ENCODE data around the gene ADK. TPM values are rescaled to one million over a fixed set of nuclear protein-coding genes. Genes with fewer than 3 reads are reported as not detected.
"Not testable (repeated sequence)": the region's sequence is repeated elsewhere in the genome, so short reads cannot be mapped to it uniquely, and the experiment has no call there.

The ADK gene
- total and polyA plus RNA-seq, 2 experiments from 2014 or later = 46.7 to 53.7 TPM

- Histone ChIP-seq H3K36me3 (replicated peaks; ENCODE audit: insufficient read depth, low read depth) (peaks cover 4% of the 10 kb centered on the region), H2AFZ (no peak overlapping the region), H3K9me3 (ENCODE audit: low read depth) (no peaks in the 10 kb centered on the region), H3K4me1 (ENCODE audit: insufficient read depth) (no peaks in the 10 kb centered on the region), H3K27me3 (no peaks in the 10 kb centered on the region), H3K9me2 (replicated peaks; ENCODE audit: insufficient read depth) (no peaks in the 10 kb centered on the region), H3K79me2 (peaks cover 36% of the 10 kb centered on the region), H3K4me3 (no peak overlapping the region), H4K20me1 (ENCODE audit: insufficient read depth, poor library complexity, severe bottlenecking) (no peaks in the 10 kb centered on the region), H3K27ac (no peak overlapping the region), H3K4me2 (no peak overlapping the region)
- no peak for TF ChIP-seq EZH2phosphoT487 (IDR thresholded peaks at IDR 0.05; ENCODE audit: low read depth, severe bottlenecking, unreplicated experiment)
- no peak for TF ChIP-seq EZH2 (IDR thresholded peaks at IDR 0.05; ENCODE audit: borderline replicate concordance)
- TF ChIP-seq CTCF (IDR thresholded peaks at IDR 0.05; ENCODE audit: poor library complexity) = no peak
- DNase-seq (ENCODE audit: low spot score) = no peak
- 95% methylated on average over 5 of the region's 5 CpGs for WGBS (ENCODE audit: low lambda C conversion rate, missing lambda C conversion rate)
These were observed 13.0 kb upstream of the ADK start for GRCh38 chr10:74137992-74138391.

GRCh38 chr10:74138596-74138995 lies 12.4 kb upstream of the ADK start:
- not testable (repeated sequence) for H3K4me1 ChIP-seq (ENCODE audit: insufficient read depth); H2AFZ ChIP-seq; DNase-seq (ENCODE audit: low spot score); H3K27ac ChIP-seq; H3K27me3 ChIP-seq; H3K9me3 ChIP-seq (ENCODE audit: low read depth); H3K4me2 ChIP-seq; H4K20me1 ChIP-seq (ENCODE audit: insufficient read depth, poor library complexity, severe bottlenecking); H3K36me3 ChIP-seq (replicated peaks; ENCODE audit: insufficient read depth, low read depth); H3K9me2 ChIP-seq (replicated peaks; ENCODE audit: insufficient read depth); H3K4me3 ChIP-seq
- 98% methylated on average over 5 of the region's 5 CpGs for WGBS (ENCODE audit: low lambda C conversion rate, missing lambda C conversion rate)
- peaks cover 42% of the 10 kb centered on the region for H3K79me2 ChIP-seq

GRCh38 chr10:74139981-74140380 lies 11.0 kb upstream of the ADK start:
- no peak overlapping the region for H3K4me3 ChIP-seq
- H3K27ac ChIP-seq = no peak overlapping the region
- no peaks in the 10 kb centered on the region for H3K9me2 ChIP-seq (replicated peaks; ENCODE audit: insufficient read depth)
- H2AFZ ChIP-seq = no peak overlapping the region
- no peaks in the 10 kb centered on the region for H3K27me3 ChIP-seq
- H3K36me3 ChIP-seq (replicated peaks; ENCODE audit: insufficient read depth, low read depth) = peaks cover 2% of the 10 kb centered on the region
- DNase-seq (ENCODE audit: low spot score) = no peak
- H3K9me3 ChIP-seq (ENCODE audit: low read depth) = no peaks in the 10 kb centered on the region
- WGBS (ENCODE audit: low lambda C conversion rate, missing lambda C conversion rate) = 98% methylated on average over 17 of the region's 18 CpGs
- no peak for TF ChIP-seq EZH2 (IDR thresholded peaks at IDR 0.05; ENCODE audit: borderline replicate concordance)
- no peak for TF ChIP-seq EZH2phosphoT487 (IDR thresholded peaks at IDR 0.05; ENCODE audit: low read depth, severe bottlenecking, unreplicated experiment)
- no peak for TF ChIP-seq CTCF (IDR thresholded peaks at IDR 0.05; ENCODE audit: poor library complexity)
- no peaks in the 10 kb centered on the region for H3K4me1 ChIP-seq (ENCODE audit: insufficient read depth)
- H3K79me2 ChIP-seq = peaks cover 51% of the 10 kb centered on the region
- H4K20me1 ChIP-seq (ENCODE audit: insufficient read depth, poor library complexity, severe bottlenecking) = no peaks in the 10 kb centered on the region
- H3K4me2 ChIP-seq = no peak overlapping the region

- H3K4me2 ChIP-seq = no peak overlapping the region
- 92% methylated on average over 2 of the region's 2 CpGs for WGBS (ENCODE audit: low lambda C conversion rate, missing lambda C conversion rate)
- no peaks in the 10 kb centered on the region for H3K4me1 ChIP-seq (ENCODE audit: insufficient read depth)
- H3K9me3 ChIP-seq (ENCODE audit: low read depth) = no peaks in the 10 kb centered on the region
- no peak for TF ChIP-seq CTCF (IDR thresholded peaks at IDR 0.05; ENCODE audit: poor library complexity)
- TF ChIP-seq EZH2phosphoT487 (IDR thresholded peaks at IDR 0.05; ENCODE audit: low read depth, severe bottlenecking, unreplicated experiment) = no peak
- no peak for TF ChIP-seq EZH2 (IDR thresholded peaks at IDR 0.05; ENCODE audit: borderline replicate concordance)
- DNase-seq (ENCODE audit: low spot score) = no peak
- H3K36me3 ChIP-seq (replicated peaks; ENCODE audit: insufficient read depth, low read depth) = no peaks in the 10 kb centered on the region
- H3K27me3 ChIP-seq = no peaks in the 10 kb centered on the region
- no peak overlapping the region for H2AFZ ChIP-seq
- H3K4me3 ChIP-seq = no peak overlapping the region
- H3K79me2 ChIP-seq = peaks cover 53% of the 10 kb centered on the region
- no peak overlapping the region for H3K27ac ChIP-seq
- no peaks in the 10 kb centered on the region for H4K20me1 ChIP-seq (ENCODE audit: insufficient read depth, poor library complexity, severe bottlenecking)
- H3K9me2 ChIP-seq (replicated peaks; ENCODE audit: insufficient read depth) = no peaks in the 10 kb centered on the region
These were observed 10.5 kb upstream of the ADK start for GRCh38 chr10:74140553-74140952.
